ENCODE measurements around the gene LYSET. TPM values are rescaled to one million over a fixed set of nuclear protein-coding genes. Genes with fewer than 3 reads are reported as not detected.

Gene LYSET
- total RNA-seq, 1 experiment from 2014 or later: 25.6 TPM

- TF ChIP-seq SP1 (CRISPR knock-in tag; conservative IDR thresholded peaks at IDR 0.05) (no peak), ZNF512 (CRISPR knock-in tag; IDR thresholded peaks at IDR 0.05; ENCODE audit: borderline replicate concordance) (no peak), TEAD1 (CRISPR knock-in tag; IDR thresholded peaks at IDR 0.05) (no peak), USF2 (CRISPR knock-in tag; IDR thresholded peaks at IDR 0.05) (no peak), NR2C2 (CRISPR knock-in tag; IDR thresholded peaks at IDR 0.05) (no peak), FOXK1 (CRISPR knock-in tag; IDR thresholded peaks at IDR 0.05) (no peak), GRHL2 (CRISPR knock-in tag; IDR thresholded peaks at IDR 0.05; ENCODE audit: insufficient replicate concordance, severe bottlenecking) (no peak)
- POLR2A ChIA-PET: no interaction called here
Measured at GRCh38 chr14:93186466-93186865, 1.3 kb downstream of the LYSET start.

GRCh38 chr14:93186956-93187355 is 1.8 kb downstream of the LYSET start:
- H3K27ac Mint-ChIP-seq: no peak overlapping the region
- TF ChIP-seq SMAD4 (CRISPR knock-in tag; IDR thresholded peaks at IDR 0.05) (no peak), RELA (CRISPR knock-in tag; IDR thresholded peaks at IDR 0.05; ENCODE audit: borderline replicate concordance) (no peak), E2F1 (CRISPR knock-in tag; IDR thresholded peaks at IDR 0.05) (no peak), STAT6 (CRISPR knock-in tag; conservative IDR thresholded peaks at IDR 0.05; ENCODE audit: low read depth) (no peak), CREM (CRISPR knock-in tag; IDR thresholded peaks at IDR 0.05) (no peak)

More at GRCh38 chr14:93186466-93186865, 1.3 kb downstream of the LYSET start:
- H3K4me1 Mint-ChIP-seq: peaks cover 18% of the 10 kb centered on the region
- DNase-seq (ENCODE audit: low spot score) (no peak), ATAC-seq (no peak)
- no peaks in the 10 kb centered on the region for H3K27me3 Mint-ChIP-seq (ENCODE audit: low read depth)
- CTCF ChIA-PET: no interaction called here
- peaks cover 10% of the 10 kb centered on the region; the same call in 1 of the 2 replicates for H3K36me3 Mint-ChIP-seq
- peak overlapping the region; percentile 96 for H3K4me3 Mint-ChIP-seq
- no peak overlapping the region for H3K27ac Mint-ChIP-seq
- H3K9me3 Mint-ChIP-seq: no peaks in the 10 kb centered on the region

GRCh38 chr14:93195316-93195999 is 10.3 kb downstream of the LYSET start:
- H3K9me3 Mint-ChIP-seq: no peaks in the 10 kb centered on the region
- no peaks in the 10 kb centered on the region for H3K27me3 Mint-ChIP-seq (ENCODE audit: low read depth)
- CTCF ChIA-PET: interaction anchor here (0.6 to 0.7 kb wide), 2 partner anchors 17 to 429 kb away, joined by 3 read pairs; no protein-coding TSS in a partner anchor

More at GRCh38 chr14:93186956-93187355, 1.8 kb downstream of the LYSET start:
- POLR2A ChIA-PET: no interaction called here
- DNase-seq (ENCODE audit: low spot score) (no peak), ATAC-seq (no peak)
- CTCF ChIA-PET: interaction anchor here (0.8 kb wide), 1 partner anchor 9 kb away, joined by 4 read pairs; no protein-coding TSS in a partner anchor
- H3K27me3 Mint-ChIP-seq (ENCODE audit: low read depth): no peaks in the 10 kb centered on the region
- peaks cover 10% of the 10 kb centered on the region; the same call in 1 of the 2 replicates for H3K36me3 Mint-ChIP-seq
- no peak overlapping the region for H3K4me3 Mint-ChIP-seq
- H3K4me1 Mint-ChIP-seq: peaks cover 18% of the 10 kb centered on the region
- H3K9me3 Mint-ChIP-seq: no peaks in the 10 kb centered on the region

More at GRCh38 chr14:93195316-93195999, 10.3 kb downstream of the LYSET start:
- Mint-ChIP-seq H3K4me3 (no peak overlapping the region), H3K4me1 (no peaks in the 10 kb centered on the region), H3K36me3 (no peaks in the 10 kb centered on the region), H3K27ac (no peak overlapping the region)
- POLR2A ChIA-PET: no interaction called here
- no peak for TF ChIP-seq FOXP1 (CRISPR knock-in tag; IDR thresholded peaks at IDR 0.05; ENCODE audit: borderline replicate concordance)
- DNase-seq (ENCODE audit: low spot score) (no peak), ATAC-seq (no peak)

Data from WTC11 (cell line).